CD14-positive monocyte (primary cell): ENCODE measurements around the gene TMEM40. TPM values are rescaled to one million over a fixed set of nuclear protein-coding genes. Genes with fewer than 3 reads are reported as not detected.
A peak's percentile ranks its signal among the peaks of the same experiment; 100 is the strongest.

Experiments used
- DNase-seq, 3 donors: peaks; one replicate each; pipeline ENCODE4 v3.0.0-alpha.2; 2011 to 2022
- H2AFZ ChIP-seq: 2 replicates; pipeline ENCODE4 v1.6.0; 2012; ENCODE audit warnings: mild to moderate bottlenecking, low read depth, low read length, inconsistent platforms; ENCODE audit not compliant: insufficient read depth, poor library complexity, severe bottlenecking
- H3K27ac ChIP-seq, 2 donors: 1 replicate in 1 of 2; 2 replicates in 1 of 2; pipeline ENCODE4 v1.5.1; 2012 to 2013; ENCODE audit warnings: low read length in 2 of 2, control low read depth in 1 of 2, inconsistent platforms in 1 of 2, low read depth in 1 of 2, mild to moderate bottlenecking in 1 of 2
- H3K27me3 ChIP-seq, 2 donors: one replicate each; pipeline versions ENCODE4 v1.6.0 to v1.6.1; 2011 to 2013; ENCODE audit warnings: low read length in 2 of 2; ENCODE audit not compliant: control insufficient read depth in 2 of 2, insufficient read depth in 2 of 2
- H3K36me3 ChIP-seq, 2 donors: replicated peaks in 1 of 2; 1 replicate in 1 of 2; 2 replicates in 1 of 2; pipeline versions ENCODE4 v1.5.1 to v1.6.1; 2012 to 2013; ENCODE audit warnings: low read length in 2 of 2, control low read depth in 1 of 2, inconsistent platforms in 1 of 2, mild to moderate bottlenecking in 1 of 2; ENCODE audit not compliant: insufficient read depth in 2 of 2, control insufficient read depth in 1 of 2
- H3K4me1 ChIP-seq, 2 donors: 1 replicate in 1 of 2; 2 replicates in 1 of 2; pipeline versions ENCODE4 v1.5.1 to v1.6.1; 2012 to 2013; ENCODE audit warnings: low read length in 2 of 2, control low read depth in 1 of 2, inconsistent platforms in 1 of 2, mild to moderate bottlenecking in 1 of 2, moderate library complexity in 1 of 2; ENCODE audit not compliant: insufficient read depth in 2 of 2, control insufficient read depth in 1 of 2
- H3K4me2 ChIP-seq: replicated peaks from 2 replicates; pipeline ENCODE3; 2012; ENCODE audit warnings: low read length, moderate library complexity, mild to moderate bottlenecking; ENCODE audit not compliant: poor library complexity, severe bottlenecking; ENCODE audit errors: extremely low read depth
- H3K4me3 ChIP-seq, 3 experiments: fragments of 200-600 bp in 1 of 3; sonication (generic) in 1 of 3; replicated peaks in 1 of 3; 1 replicate in 2 of 3; 2 replicates in 1 of 3; pipeline ENCODE4 v1.5.1; 2011 to 2013; ENCODE audit warnings: low read length in 3 of 3, mild to moderate bottlenecking in 3 of 3, control low read depth in 2 of 3, low read depth in 2 of 3, inconsistent platforms in 1 of 3, moderate library complexity in 1 of 3
- H3K79me2 ChIP-seq: 2 replicates; pipeline ENCODE4 v1.6.0; 2012; ENCODE audit warnings: mild to moderate bottlenecking, control low read depth, inconsistent platforms, low read length, moderate library complexity; ENCODE audit not compliant: insufficient read depth
- H3K9ac ChIP-seq: 2 replicates; pipeline ENCODE4 v1.6.0; 2017; ENCODE audit warnings: low read length, mild to moderate bottlenecking; ENCODE audit not compliant: insufficient read depth, poor library complexity, severe bottlenecking
- H3K9me3 ChIP-seq, 2 donors: replicated peaks in 1 of 2; 1 replicate in 1 of 2; 2 replicates in 1 of 2; pipeline versions ENCODE4 v1.5.1 to v1.6.1; 2012 to 2013; ENCODE audit warnings: low read length in 2 of 2, control low read depth in 1 of 2; ENCODE audit not compliant: control insufficient read depth in 1 of 2, insufficient read depth in 1 of 2
- H4K20me1 ChIP-seq: 2 replicates; pipeline ENCODE4 v1.6.0; 2012; ENCODE audit warnings: mild to moderate bottlenecking, low read length, control low read depth, moderate library complexity; ENCODE audit not compliant: insufficient read depth
- H3K27ac Mint-ChIP-seq, 7 donors: one replicate each; pipeline ENCODE4 v1.8.0; 2020; ENCODE audit warnings: mild to moderate bottlenecking in 7 of 7, mixed read lengths in 7 of 7, moderate library complexity in 6 of 7, inconsistent platforms in 2 of 7
- H3K27me3 Mint-ChIP-seq, 3 donors: one replicate each; pipeline ENCODE4 v1.8.0; 2021 to 2022; ENCODE audit warnings: low read depth in 3 of 3, mild to moderate bottlenecking in 3 of 3, mixed read lengths in 3 of 3, moderate library complexity in 3 of 3, inconsistent platforms in 1 of 3
- H3K36me3 Mint-ChIP-seq, 2 donors: one replicate each; pipeline ENCODE4 v1.8.0; 2020; ENCODE audit warnings: mixed read lengths in 2 of 2, inconsistent platforms in 1 of 2, mild to moderate bottlenecking in 1 of 2
- H3K4me1 Mint-ChIP-seq: one replicate; pipeline ENCODE4 v1.8.0; 2020; ENCODE audit warnings: mild to moderate bottlenecking, mixed read lengths
- H3K4me3 Mint-ChIP-seq, 2 donors: one replicate each; pipeline ENCODE4 v1.8.0; 2020; ENCODE audit warnings: mild to moderate bottlenecking in 2 of 2, mixed read lengths in 2 of 2, moderate library complexity in 1 of 2
- H3K9me3 Mint-ChIP-seq, 7 donors: one replicate each; pipeline ENCODE4 v1.8.0; 2020 to 2022; ENCODE audit warnings: mixed read lengths in 7 of 7, mild to moderate bottlenecking in 6 of 7, moderate library complexity in 6 of 7, inconsistent platforms in 2 of 7
- WGBS: methylation state at CpG from one replicate; pipeline ENCODE4 v1.1.5; 2013; ENCODE audit warnings: missing lambda C conversion rate; ENCODE audit not compliant: insufficient coverage; 5-methylcytosine and 5-hydroxymethylcytosine counted together
- intact Hi-C, 2 donors: fragments of 100-400 bp; cut with micrococcal nuclease; formaldehyde crosslinking; loops; one replicate each; pipeline versions ENCODE4 v1.15.0 to v1.15.1; 2023
- polyA plus RNA-seq, 3 donors: library from polyadenylated mRNA; depleted of rRNA in 1 of 3; unstranded in 2 of 3; stranded (reverse) in 1 of 3; fragments of 300-500 nt in 2 of 3; fragments of >200 nt in 1 of 3; fragmentation: Illumina TruSeq in 2 of 3; gene quantifications; 1 replicate in 2 of 3; 2 replicates in 1 of 3; pipeline ENCODE4 v1.2.3, GENCODE V29; 2012 to 2021
- TF ChIP-seq, protein P1 (sequence below): fragments of 200-600 bp; IDR thresholded peaks from one replicate; pipeline ENCODE4 v1.8.0; 2022; ENCODE audit warnings: antibody characterized with exemption, mild to moderate bottlenecking

The TMEM40 gene
- polyA plus RNA-seq, 3 donors: 0.92 TPM; not detected in 2

DNA sequence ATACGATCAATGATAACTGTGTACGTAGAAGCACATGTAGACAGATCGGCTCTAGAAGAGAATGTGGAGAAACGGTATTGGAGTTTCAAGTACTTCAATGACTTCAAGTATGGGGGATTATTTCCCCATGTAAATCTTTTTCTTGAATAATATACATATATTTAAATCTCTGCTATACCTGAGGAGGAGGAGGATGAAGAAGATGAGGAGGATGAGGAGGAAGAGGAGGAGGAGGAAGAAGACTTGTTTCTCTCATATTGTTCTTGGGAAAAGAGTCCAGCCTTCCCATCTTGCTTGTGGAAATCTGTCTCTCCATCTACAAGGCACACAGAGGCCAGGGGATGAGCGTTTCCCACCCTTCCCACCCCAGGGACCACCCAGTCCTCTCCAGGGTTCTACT lies 10.6 kb downstream of the TMEM40 start:
- Histone ChIP-seq H3K27me3 (no peaks in the 10 kb centered on the region), H3K36me3 (no peaks in the 10 kb centered on the region), H3K4me1 (no peaks in the 10 kb centered on the region), H3K4me2 (no peak overlapping the region), H3K27ac (no peak overlapping the region), H3K9ac (no peak overlapping the region), H4K20me1 (no peaks in the 10 kb centered on the region), H3K4me3 (no peak overlapping the region), H3K79me2 (no peaks in the 10 kb centered on the region), H3K9me3 (no peaks in the 10 kb centered on the region), H2AFZ (no peak overlapping the region)
- H3K27ac Mint-ChIP-seq: no peak overlapping the region
- peaks cover 3% of the 10 kb centered on the region for H3K4me1 Mint-ChIP-seq
- H3K4me3 Mint-ChIP-seq: no peak overlapping the region
- WGBS: no CpG with 5 or more reads among the region's 5 CpGs
- no peaks in the 10 kb centered on the region for H3K36me3 Mint-ChIP-seq
- DNase-seq: no peak
- H3K27me3 Mint-ChIP-seq: peaks cover 3 to 15% (median 15%) of the 10 kb centered on the region in 3 donors
- intact Hi-C loops: loop anchor here in 1 of 2 donors (10.0 kb wide), 1 partner anchor 644 kb away; no protein-coding TSS in a partner anchor
- TF ChIP-seq, protein P1, sequence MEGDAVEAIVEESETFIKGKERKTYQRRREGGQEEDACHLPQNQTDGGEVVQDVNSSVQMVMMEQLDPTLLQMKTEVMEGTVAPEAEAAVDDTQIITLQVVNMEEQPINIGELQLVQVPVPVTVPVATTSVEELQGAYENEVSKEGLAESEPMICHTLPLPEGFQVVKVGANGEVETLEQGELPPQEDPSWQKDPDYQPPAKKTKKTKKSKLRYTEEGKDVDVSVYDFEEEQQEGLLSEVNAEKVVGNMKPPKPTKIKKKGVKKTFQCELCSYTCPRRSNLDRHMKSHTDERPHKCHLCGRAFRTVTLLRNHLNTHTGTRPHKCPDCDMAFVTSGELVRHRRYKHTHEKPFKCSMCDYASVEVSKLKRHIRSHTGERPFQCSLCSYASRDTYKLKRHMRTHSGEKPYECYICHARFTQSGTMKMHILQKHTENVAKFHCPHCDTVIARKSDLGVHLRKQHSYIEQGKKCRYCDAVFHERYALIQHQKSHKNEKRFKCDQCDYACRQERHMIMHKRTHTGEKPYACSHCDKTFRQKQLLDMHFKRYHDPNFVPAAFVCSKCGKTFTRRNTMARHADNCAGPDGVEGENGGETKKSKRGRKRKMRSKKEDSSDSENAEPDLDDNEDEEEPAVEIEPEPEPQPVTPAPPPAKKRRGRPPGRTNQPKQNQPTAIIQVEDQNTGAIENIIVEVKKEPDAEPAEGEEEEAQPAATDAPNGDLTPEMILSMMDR: no peak
- H3K9me3 Mint-ChIP-seq: peaks cover 0 to 1% (median 0%) of the 10 kb centered on the region in 7 donors

DNA sequence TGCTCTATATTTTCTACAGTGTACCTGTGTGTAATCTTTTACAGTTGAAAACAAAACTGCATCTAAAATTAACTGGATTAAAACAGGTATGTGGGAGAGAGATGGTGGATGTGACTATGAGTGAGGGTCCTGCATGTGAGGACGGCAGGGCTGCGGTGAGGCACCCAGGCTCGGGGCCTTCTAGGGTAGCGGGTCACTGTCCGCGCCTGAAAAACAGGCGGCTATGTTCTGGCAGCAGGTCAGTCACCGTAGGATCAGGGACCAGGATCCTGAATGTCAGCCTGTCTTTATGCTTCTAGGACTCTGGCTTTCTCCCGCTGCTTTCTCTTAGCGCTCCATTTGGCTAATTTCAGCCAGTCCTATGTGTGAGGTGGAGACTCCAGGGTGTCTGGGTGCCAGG lies 12.6 kb downstream of the TMEM40 start:
- Histone ChIP-seq H3K9me3 (no peaks in the 10 kb centered on the region), H3K4me2 (no peak overlapping the region), H3K9ac (no peak overlapping the region), H4K20me1 (no peaks in the 10 kb centered on the region), H3K27me3 (no peaks in the 10 kb centered on the region), H3K4me1 (no peaks in the 10 kb centered on the region), H3K27ac (no peak overlapping the region), H3K4me3 (no peak overlapping the region), H3K36me3 (no peaks in the 10 kb centered on the region), H3K79me2 (no peaks in the 10 kb centered on the region), H2AFZ (no peak overlapping the region)
- peaks cover 0 to 1% (median 0%) of the 10 kb centered on the region in 7 donors for H3K9me3 Mint-ChIP-seq
- 91% methylated on average over 10 of the region's 10 CpGs for WGBS
- DNase-seq: no peak
- H3K4me1 Mint-ChIP-seq: peaks cover 3% of the 10 kb centered on the region
- H3K4me3 Mint-ChIP-seq: no peak overlapping the region
- intact Hi-C loops: loop anchor here in 1 of 2 donors (10.0 kb wide), 1 partner anchor 642 kb away; no protein-coding TSS in a partner anchor
- TF ChIP-seq, protein P1: no peak
- no peaks in the 10 kb centered on the region for H3K36me3 Mint-ChIP-seq
- peak overlapping the region in 1 of 7 donors; percentile 19 for H3K27ac Mint-ChIP-seq
- peaks cover 3 to 15% (median 10%) of the 10 kb centered on the region in 3 donors for H3K27me3 Mint-ChIP-seq
